A673 (cell line): Measurements from ENCODE around the gene GRAMD1A. TPM values are rescaled to one million over a fixed set of nuclear protein-coding genes. Genes with fewer than 3 reads are reported as not detected.
"Not testable (repeated sequence)": the region's sequence is repeated elsewhere in the genome, so short reads cannot be mapped to it uniquely, and the experiment has no call there.

ENCODE experiments used
- BruUV-seq: library from RNA; stranded (reverse); fragments of 400-500 nt; replicated peaks from 2 replicates; lab custom pipeline; 2021; lab: Mats Ljungman, UMichigan
- CTCF ChIA-PET: fragments of 300-600 bp; sonication (Branson Sonifier 250); formaldehyde crosslinking; loops from one replicate; lab custom pipeline; 2022; ENCODE audit warnings: antibody characterized with exemption; lab: Charles Lee
- POLR2A ChIA-PET: fragments of 300-600 bp; sonication (Branson Sonifier 250); formaldehyde crosslinking; loops from one replicate; lab custom pipeline; 2022; ENCODE audit warnings: antibody characterized with exemption; ENCODE audit not compliant: low non-redundant PET; lab: Charles Lee
- DNase-seq: peaks from one replicate; pipeline ENCODE4 v3.0.0-alpha.2; 2015; ENCODE audit warnings: low spot score
- H3K27ac ChIP-seq: fragments of 200-600 bp; sonication (generic); 2 replicates; pipeline ENCODE4 v1.5.1; 2016; ENCODE audit warnings: mixed run types, low read depth, mild to moderate bottlenecking, mixed read lengths, antibody characterized with exemption, low read length; ENCODE audit not compliant: poor library complexity, severe bottlenecking
- H3K27me3 ChIP-seq: fragments of 200-600 bp; sonication (generic); replicated peaks from 2 replicates; pipeline ENCODE4 v1.6.1; 2017; ENCODE audit warnings: mixed run types, low read depth, mild to moderate bottlenecking, mixed read lengths, antibody characterized with exemption, low read length; ENCODE audit not compliant: insufficient read depth, poor library complexity
- H3K36me3 ChIP-seq: fragments of 200-600 bp; sonication (generic); 2 replicates; pipeline ENCODE4 v1.6.1; 2016; ENCODE audit warnings: mixed run types, mild to moderate bottlenecking, mixed read lengths, antibody characterized with exemption, low read length; ENCODE audit not compliant: insufficient read depth, poor library complexity, severe bottlenecking
- H3K4me1 ChIP-seq: fragments of 200-600 bp; sonication (generic); 2 replicates; pipeline ENCODE4 v1.6.1; 2017; ENCODE audit warnings: mixed run types, mild to moderate bottlenecking, mixed read lengths, antibody characterized with exemption, low read length; ENCODE audit not compliant: insufficient read depth, poor library complexity, severe bottlenecking
- H3K4me3 ChIP-seq: fragments of 200-600 bp; sonication (generic); 2 replicates; pipeline ENCODE4 v1.5.1; 2016; ENCODE audit warnings: low read depth, mixed run types, mild to moderate bottlenecking, mixed read lengths, low read length; ENCODE audit not compliant: poor library complexity, severe bottlenecking
- H3K9me3 ChIP-seq: fragments of 200-600 bp; sonication (generic); 2 replicates; pipeline ENCODE4 v1.6.1; 2016; ENCODE audit warnings: mixed run types, low read depth, mild to moderate bottlenecking, mixed read lengths, antibody characterized with exemption, low read length; ENCODE audit not compliant: poor library complexity, severe bottlenecking
- CTCF ChIP-seq: fragments of 300-800, 200-600 bp; sonication (generic); conservative IDR thresholded peaks from 2 replicates; pipeline ENCODE4 v1.5.1; 2017; ENCODE audit warnings: low read depth, mild to moderate bottlenecking, antibody characterized with exemption, low read length, moderate library complexity, mixed read lengths
- EZH2 ChIP-seq: fragments of 200-600 bp; sonication (generic); IDR thresholded peaks from 2 replicates; pipeline ENCODE4 v1.6.1; 2017; ENCODE audit warnings: borderline replicate concordance, low read depth, mild to moderate bottlenecking, mixed read lengths, antibody characterized with exemption, low read length; ENCODE audit not compliant: poor library complexity, severe bottlenecking
- intact Hi-C: fragments of 100-400 bp; cut with micrococcal nuclease; formaldehyde crosslinking; loops from one replicate; pipeline ENCODE4 v1.10.0; 2022; ENCODE audit not compliant: unreplicated experiment
- total RNA-seq: library from RNA; stranded (reverse); gene quantifications from 2 replicates; pipeline ENCODE4 v1.2.3, GENCODE V29; 2021

GRAMD1A gene
- total RNA-seq, 1 experiment from 2014 or later, result 87.3 TPM

GRCh38 chr19:35002037-35002535 lies 2.0 kb downstream of the GRAMD1A start:
- ChIA-PET POLR2A (no interaction called here), CTCF (no interaction called here)
- H3K9me3 ChIP-seq, result no peaks in the 10 kb centered on the region
- no peak overlapping the region for H3K4me3 ChIP-seq
- TF ChIP-seq EZH2 (no peak), CTCF (no peak)
- H3K27me3 ChIP-seq, result no peaks in the 10 kb centered on the region
- H3K36me3 ChIP-seq, result peaks cover 27% of the 10 kb centered on the region
- intact Hi-C loops, result no loop called here
- no peak overlapping the region for H3K27ac ChIP-seq
- no TSS peak for BruUV-seq
- no peak for DNase-seq
- H3K4me1 ChIP-seq, result peaks cover 16% of the 10 kb centered on the region

GRCh38 chr19:35004517-35005255 lies 4.6 kb downstream of the GRAMD1A start:
- no peak overlapping the region for H3K27ac ChIP-seq
- H3K4me3 ChIP-seq, result no peak overlapping the region
- no peak for DNase-seq
- no TSS peak for BruUV-seq
- H3K27me3 ChIP-seq, result no peaks in the 10 kb centered on the region
- CTCF ChIA-PET, result no interaction called here
- intact Hi-C loops, result no loop called here
- peaks cover 10% of the 10 kb centered on the region for H3K4me1 ChIP-seq
- H3K36me3 ChIP-seq, result peaks cover 37% of the 10 kb centered on the region
- POLR2A ChIA-PET, result no interaction called here
- TF ChIP-seq EZH2, result no peak
- TF ChIP-seq CTCF, result no peak
- H3K9me3 ChIP-seq, result no peaks in the 10 kb centered on the region

GRCh38 chr19:35005256-35005977 lies 5.3 kb downstream of the GRAMD1A start:
- POLR2A ChIA-PET, result interaction anchor here (0.6 kb wide), 1 partner anchor 1226 kb away, joined by 3 read pairs; no protein-coding TSS in a partner anchor
- no peak overlapping the region for H3K4me3 ChIP-seq
- no TSS peak for BruUV-seq
- H3K27me3 ChIP-seq, result no peaks in the 10 kb centered on the region
- CTCF ChIA-PET, result no interaction called here
- no peak for TF ChIP-seq CTCF
- no peak for TF ChIP-seq EZH2
- H3K27ac ChIP-seq, result no peak overlapping the region
- peaks cover 7% of the 10 kb centered on the region for H3K4me1 ChIP-seq
- intact Hi-C loops, result no loop called here
- H3K9me3 ChIP-seq, result no peaks in the 10 kb centered on the region
- H3K36me3 ChIP-seq, result peaks cover 44% of the 10 kb centered on the region
- DNase-seq, result no peak

- H3K9me3 ChIP-seq, H3K27ac ChIP-seq, CTCF ChIA-PET, H3K27me3 ChIP-seq, H3K4me3 ChIP-seq, H3K4me1 ChIP-seq, intact Hi-C loops, BruUV-seq, DNase-seq: not testable (repeated sequence)
- POLR2A ChIA-PET, result interaction anchor here (0.6 kb wide), 1 partner anchor 1227 kb away, joined by 3 read pairs; no protein-coding TSS in a partner anchor
- peaks cover 48% of the 10 kb centered on the region for H3K36me3 ChIP-seq
Measured at GRCh38 chr19:35006007-35006341, 5.9 kb downstream of the GRAMD1A start.
